ENCODE results near the gene COX4I2. TPM values are rescaled to one million over a fixed set of nuclear protein-coding genes. Genes with fewer than 3 reads are reported as not detected.
"Not testable (repeated sequence)": the region's sequence is repeated elsewhere in the genome, so short reads cannot be mapped to it uniquely, and the experiment has no call there.

COX4I2 gene
- total RNA-seq, 2 experiments from 2014 or later = not detected

- ChIA-PET POLR2A (interaction anchor here (0.8 to 3.9 kb wide), 14 partner anchors 9 to 121 kb away, joined by 3 to 65 read pairs (median 4); a partner anchor contains a TSS), CTCF (interaction anchor here (0.5 to 14.6 kb wide), 10 partner anchors 10 to 142 kb away, joined by 3 to 523 read pairs (median 6); partner anchors contain the start of gene BCL2L1)
- Mint-ChIP-seq H3K9me3 (no peaks in the 10 kb centered on the region), H3K27ac (peak overlapping the region; percentile 4), H3K27me3 (peaks cover 40% of the 10 kb centered on the region), H3K36me3 (ENCODE audit: low read depth) (no peaks in the 10 kb centered on the region), H3K4me3 (peak overlapping the region; percentile 4), H3K4me1 (peaks cover 33% of the 10 kb centered on the region)
- peak; percentile 77 for DNase-seq
Observed at GRCh38 chr20:31602779-31603441, 34.8 kb upstream of the COX4I2 start.

- no peaks in the 10 kb centered on the region for H3K9me3 Mint-ChIP-seq
- H3K27me3 Mint-ChIP-seq = peaks cover 48% of the 10 kb centered on the region
- POLR2A ChIA-PET = interaction anchor here (0.8 to 3.9 kb wide), 10 partner anchors 8 to 120 kb away, joined by 3 to 65 read pairs (median 8); no protein-coding TSS in a partner anchor
- DNase-seq = peak; percentile 81
- no peaks in the 10 kb centered on the region for H3K36me3 Mint-ChIP-seq (ENCODE audit: low read depth)
- CTCF ChIA-PET = interaction anchor here (1.1 to 14.6 kb wide), 10 partner anchors 9 to 62 kb away, joined by 3 to 523 read pairs (median 7); a partner anchor contains a TSS
- H3K27ac Mint-ChIP-seq = peak overlapping the region; percentile 29
- peaks cover 33% of the 10 kb centered on the region for H3K4me1 Mint-ChIP-seq
- H3K4me3 Mint-ChIP-seq = peak overlapping the region; percentile 88
Observed at GRCh38 chr20:31603822-31604566, 33.7 kb upstream of the COX4I2 start.

- ChIA-PET POLR2A (interaction anchor here (0.8 to 3.9 kb wide), 7 partner anchors 8 to 88 kb away, joined by 3 to 65 read pairs (median 9); no protein-coding TSS in a partner anchor), CTCF (interaction anchor here (1.2 to 14.6 kb wide), 8 partner anchors 8 to 62 kb away, joined by 3 to 523 read pairs (median 7); a partner anchor contains a TSS)
- Mint-ChIP-seq H3K27ac (peak overlapping the region; percentile 29), H3K4me3 (peak overlapping the region; percentile 88), H3K36me3 (ENCODE audit: low read depth) (no peaks in the 10 kb centered on the region), H3K27me3 (peaks cover 52% of the 10 kb centered on the region), H3K4me1 (peaks cover 33% of the 10 kb centered on the region), H3K9me3 (no peaks in the 10 kb centered on the region)
- no peak for DNase-seq
Observed at GRCh38 chr20:31604567-31605030, 33.1 kb upstream of the COX4I2 start.

- Mint-ChIP-seq H3K4me1 (peaks cover 33% of the 10 kb centered on the region), H3K27me3 (peaks cover 52% of the 10 kb centered on the region), H3K4me3 (peak within 1 kb of the TSS; percentile 88), H3K9me3 (no peaks in the 10 kb centered on the region), H3K36me3 (ENCODE audit: low read depth) (no peaks in the 10 kb centered on the region), H3K27ac (peak within 1 kb of the TSS; percentile 29)
- ChIA-PET POLR2A (interaction anchor here (0.6 to 3.9 kb wide), 9 partner anchors 7 to 89 kb away, joined by 3 to 65 read pairs (median 6); no protein-coding TSS in a partner anchor), CTCF (interaction anchor here (0.9 to 14.6 kb wide), 9 partner anchors 7 to 118 kb away, joined by 3 to 523 read pairs (median 6); a partner anchor contains a TSS)
- DNase-seq = peak; percentile 91
Observed at GRCh38 chr20:31605031-31605901, 32.4 kb upstream of the COX4I2 start, which contains the start of gene ID1. TSS of gene ID1 (plus strand) at chr20:31605289. CDS start at chr20:31605388, 99 bp downstream.

GRCh38 chr20:31605902-31606803 is 31.6 kb upstream of the COX4I2 start:
- no peak overlapping the region for H3K27ac Mint-ChIP-seq
- peak; percentile 18 for DNase-seq

GRCh38 chr20:31606804-31607639 is 30.7 kb upstream of the COX4I2 start:
- no peaks in the 10 kb centered on the region for H3K9me3 Mint-ChIP-seq
- no peaks in the 10 kb centered on the region for H3K36me3 Mint-ChIP-seq (ENCODE audit: low read depth)
- peaks cover 54% of the 10 kb centered on the region for H3K27me3 Mint-ChIP-seq
- peak overlapping the region; percentile 88 for H3K4me3 Mint-ChIP-seq
- ChIA-PET POLR2A (interaction anchor here (0.8 to 1.7 kb wide), 2 partner anchors 34 to 117 kb away, joined by 3 to 10 read pairs; no protein-coding TSS in a partner anchor), CTCF (interaction anchor here (13.3 to 14.6 kb wide), 2 partner anchors 36 to 52 kb away, joined by 430 to 523 read pairs; a partner anchor contains a TSS)
- H3K4me1 Mint-ChIP-seq = peaks cover 39% of the 10 kb centered on the region
- H3K27ac Mint-ChIP-seq = no peak overlapping the region
- DNase-seq = no peak

More at GRCh38 chr20:31605902-31606803, 31.6 kb upstream of the COX4I2 start:
- peak overlapping the region; percentile 88 for H3K4me3 Mint-ChIP-seq
- POLR2A ChIA-PET = interaction anchor here (0.9 to 3.9 kb wide), 7 partner anchors 19 to 59 kb away, joined by 3 to 65 read pairs (median 9); no protein-coding TSS in a partner anchor
- CTCF ChIA-PET = interaction anchor here (0.9 to 14.6 kb wide), 5 partner anchors 28 to 118 kb away, joined by 4 to 523 read pairs (median 8); a partner anchor contains a TSS
- no peaks in the 10 kb centered on the region for H3K9me3 Mint-ChIP-seq
- no peaks in the 10 kb centered on the region for H3K36me3 Mint-ChIP-seq (ENCODE audit: low read depth)
- H3K4me1 Mint-ChIP-seq = peaks cover 36% of the 10 kb centered on the region
- H3K27me3 Mint-ChIP-seq = peaks cover 54% of the 10 kb centered on the region

- Mint-ChIP-seq H3K27ac (no peak overlapping the region), H3K4me1 (peaks cover 35% of the 10 kb centered on the region), H3K36me3 (ENCODE audit: low read depth) (no peaks in the 10 kb centered on the region), H3K27me3 (peaks cover 50% of the 10 kb centered on the region), H3K4me3 (no peak overlapping the region), H3K9me3 (no peaks in the 10 kb centered on the region)
- ChIA-PET POLR2A (interaction anchor here (0.8 to 1.7 kb wide), 2 partner anchors 35 to 116 kb away, joined by 3 to 10 read pairs; no protein-coding TSS in a partner anchor), CTCF (interaction anchor here (13.3 to 14.6 kb wide), 2 partner anchors 37 to 53 kb away, joined by 430 to 523 read pairs; a partner anchor contains a TSS)
- no peak for DNase-seq
Observed at GRCh38 chr20:31607640-31608250, 30.0 kb upstream of the COX4I2 start.

- ChIA-PET POLR2A (interaction anchor here (1.3 kb wide), 1 partner anchor 36 kb away, joined by 3 read pairs; no protein-coding TSS in a partner anchor), CTCF (interaction anchor here (13.3 to 14.6 kb wide), 2 partner anchors 38 to 53 kb away, joined by 430 to 523 read pairs; a partner anchor contains a TSS)
- no peak for DNase-seq
- Mint-ChIP-seq H3K36me3 (ENCODE audit: low read depth) (no peaks in the 10 kb centered on the region), H3K4me1 (peaks cover 33% of the 10 kb centered on the region), H3K27ac (no peak overlapping the region), H3K9me3 (no peaks in the 10 kb centered on the region), H3K4me3 (no peak overlapping the region), H3K27me3 (peaks cover 50% of the 10 kb centered on the region)
Observed at GRCh38 chr20:31608251-31608945, 29.3 kb upstream of the COX4I2 start.

GRCh38 chr20:31612271-31612640 is 25.5 kb upstream of the COX4I2 start:
- H3K4me3 Mint-ChIP-seq; H3K27ac Mint-ChIP-seq; DNase-seq; H3K36me3 Mint-ChIP-seq (ENCODE audit: low read depth); H3K9me3 Mint-ChIP-seq: not testable (repeated sequence)
- Mint-ChIP-seq H3K4me1 (peaks cover 10% of the 10 kb centered on the region), H3K27me3 (peaks cover 24% of the 10 kb centered on the region)
- CTCF ChIA-PET = interaction anchor here (0.6 to 14.6 kb wide), 40 partner anchors 9 to 181 kb away, joined by 3 to 523 read pairs (median 6); partner anchors contain the start of genes BCL2L1, DEFB123, HM13 and ID1
- POLR2A ChIA-PET = interaction anchor here (1.0 to 3.0 kb wide), 10 partner anchors 9 to 127 kb away, joined by 3 to 43 read pairs (median 6); partner anchors contain the start of gene TPX2

All from activated CD4-positive, alpha-beta memory T cell treated with anti-CD3 and anti-CD28 coated beads, Interleukin-2, amount 10 ng/mL, durations not matched to agents 7 days and 5 days (primary cell).